Measurements from ENCODE around the gene TRIM62.

DNA sequence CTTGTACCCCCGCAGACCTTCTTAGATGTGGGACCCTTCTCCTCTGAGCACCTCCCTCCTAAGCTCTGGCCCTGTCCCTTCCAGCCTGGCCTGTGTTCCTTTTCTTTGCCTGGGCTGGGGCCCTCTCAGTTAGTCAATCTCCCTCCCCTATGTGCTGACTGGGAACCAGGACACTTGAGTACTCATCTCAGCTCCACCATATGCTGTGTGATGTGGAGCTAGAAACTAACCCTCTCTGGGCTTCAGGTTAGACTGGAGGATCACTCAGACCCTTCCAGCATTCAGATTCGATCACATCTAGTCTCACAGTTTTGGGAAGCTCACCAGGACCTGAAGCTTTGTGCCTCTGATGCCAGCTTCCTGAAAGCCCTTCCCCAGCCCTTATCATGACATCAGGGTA, 40.6 kb downstream of the TRIM62 start:
- TF ChIP-seq CTCF (optimal IDR thresholded peaks at IDR 0.05 in 1 of 3, IDR thresholded peaks at IDR 0.05 in 1 of 3, conservative IDR thresholded peaks at IDR 0.05 in 1 of 3; ENCODE audit: extremely low read depth in 1 of 3, insufficient read depth in 2 of 3, low read length in 3 of 3), result no peak
- no peak for TF ChIP-seq EZH2 (IDR thresholded peaks at IDR 0.05; ENCODE audit: low read length)
